Hepatocyte (in vitro differentiated cells): ENCODE measurements around the gene TPPP.

Source experiments
- EZH2 ChIP-seq: fragments of 200-600 bp; sonication (generic); IDR thresholded peaks from 2 replicates; pipeline ENCODE4 v1.6.1; 2016; ENCODE audit warnings: antibody characterized with exemption, mild to moderate bottlenecking, borderline replicate concordance
- EZH2phosphoT487 ChIP-seq: fragments of 200-600 bp; sonication (generic); IDR thresholded peaks from one replicate; pipeline ENCODE4 v1.6.1; 2018; ENCODE audit warnings: antibody characterized with exemption, mild to moderate bottlenecking, low read depth, moderate library complexity; ENCODE audit not compliant: unreplicated experiment, severe bottlenecking
- TF ChIP-seq, protein P1 (sequence below): fragments of 200-600 bp; sonication (generic); IDR thresholded peaks from 2 replicates; pipeline ENCODE4 v1.5.1; 2016; ENCODE audit warnings: antibody characterized with exemption, mild to moderate bottlenecking; ENCODE audit not compliant: poor library complexity

- TF ChIP-seq, protein P1, sequence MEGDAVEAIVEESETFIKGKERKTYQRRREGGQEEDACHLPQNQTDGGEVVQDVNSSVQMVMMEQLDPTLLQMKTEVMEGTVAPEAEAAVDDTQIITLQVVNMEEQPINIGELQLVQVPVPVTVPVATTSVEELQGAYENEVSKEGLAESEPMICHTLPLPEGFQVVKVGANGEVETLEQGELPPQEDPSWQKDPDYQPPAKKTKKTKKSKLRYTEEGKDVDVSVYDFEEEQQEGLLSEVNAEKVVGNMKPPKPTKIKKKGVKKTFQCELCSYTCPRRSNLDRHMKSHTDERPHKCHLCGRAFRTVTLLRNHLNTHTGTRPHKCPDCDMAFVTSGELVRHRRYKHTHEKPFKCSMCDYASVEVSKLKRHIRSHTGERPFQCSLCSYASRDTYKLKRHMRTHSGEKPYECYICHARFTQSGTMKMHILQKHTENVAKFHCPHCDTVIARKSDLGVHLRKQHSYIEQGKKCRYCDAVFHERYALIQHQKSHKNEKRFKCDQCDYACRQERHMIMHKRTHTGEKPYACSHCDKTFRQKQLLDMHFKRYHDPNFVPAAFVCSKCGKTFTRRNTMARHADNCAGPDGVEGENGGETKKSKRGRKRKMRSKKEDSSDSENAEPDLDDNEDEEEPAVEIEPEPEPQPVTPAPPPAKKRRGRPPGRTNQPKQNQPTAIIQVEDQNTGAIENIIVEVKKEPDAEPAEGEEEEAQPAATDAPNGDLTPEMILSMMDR, result no peak
- no peak for TF ChIP-seq EZH2
- no peak for TF ChIP-seq EZH2phosphoT487
Observed at GRCh38 chr5:627840-628239, 65.3 kb downstream of the TPPP start.
